Measurements from ENCODE around the gene TPCN2.
A peak's percentile ranks its signal among the peaks of the same experiment; 100 is the strongest.

Gene TPCN2

GRCh38 chr11:69155302-69156234, 106.8 kb downstream of the TPCN2 start, which contains the start of gene SMIM38:
TSS of gene SMIM38 (plus strand) at chr11:69155935. CDS start at chr11:69157847, 1,912 bp downstream.
- TF ChIP-seq, protein P1, sequence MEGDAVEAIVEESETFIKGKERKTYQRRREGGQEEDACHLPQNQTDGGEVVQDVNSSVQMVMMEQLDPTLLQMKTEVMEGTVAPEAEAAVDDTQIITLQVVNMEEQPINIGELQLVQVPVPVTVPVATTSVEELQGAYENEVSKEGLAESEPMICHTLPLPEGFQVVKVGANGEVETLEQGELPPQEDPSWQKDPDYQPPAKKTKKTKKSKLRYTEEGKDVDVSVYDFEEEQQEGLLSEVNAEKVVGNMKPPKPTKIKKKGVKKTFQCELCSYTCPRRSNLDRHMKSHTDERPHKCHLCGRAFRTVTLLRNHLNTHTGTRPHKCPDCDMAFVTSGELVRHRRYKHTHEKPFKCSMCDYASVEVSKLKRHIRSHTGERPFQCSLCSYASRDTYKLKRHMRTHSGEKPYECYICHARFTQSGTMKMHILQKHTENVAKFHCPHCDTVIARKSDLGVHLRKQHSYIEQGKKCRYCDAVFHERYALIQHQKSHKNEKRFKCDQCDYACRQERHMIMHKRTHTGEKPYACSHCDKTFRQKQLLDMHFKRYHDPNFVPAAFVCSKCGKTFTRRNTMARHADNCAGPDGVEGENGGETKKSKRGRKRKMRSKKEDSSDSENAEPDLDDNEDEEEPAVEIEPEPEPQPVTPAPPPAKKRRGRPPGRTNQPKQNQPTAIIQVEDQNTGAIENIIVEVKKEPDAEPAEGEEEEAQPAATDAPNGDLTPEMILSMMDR (IDR thresholded peaks at IDR 0.05; ENCODE audit: extremely low read depth, insufficient read depth, missing control alignments), result no peak

DNA sequence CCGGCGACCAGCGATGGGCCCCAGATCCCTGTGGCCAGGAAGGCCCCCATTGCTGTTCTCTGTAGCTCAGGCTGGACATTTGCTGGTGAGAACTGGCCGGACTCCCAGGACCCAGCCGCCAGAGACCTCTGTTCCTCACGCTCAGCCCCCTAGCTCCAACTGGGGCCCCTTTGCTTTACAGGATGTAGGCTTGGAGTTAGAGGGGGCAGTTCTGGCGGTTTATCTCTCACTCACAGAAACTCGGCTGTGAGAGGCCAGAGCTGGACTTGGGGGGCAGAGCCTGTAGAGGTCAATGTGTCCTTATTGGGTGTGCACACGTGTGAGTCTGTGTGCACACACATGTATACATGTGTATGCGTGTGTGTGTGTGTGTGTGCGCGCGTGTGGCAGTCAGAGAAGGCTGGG, 107.5 kb downstream of the TPCN2 start:
- TF ChIP-seq, protein P1 (IDR thresholded peaks at IDR 0.05; ENCODE audit: extremely low read depth, insufficient read depth, missing control alignments), result no peak
- peak; percentile 39 for DNase-seq (ENCODE audit: low spot score)
- in situ Hi-C loops (cut with MboI; ENCODE audit: low pct_unique_long_range_greater_than_20kb, low sequenced_read_pairs, unreplicated experiment), result no loop called here

More at GRCh38 chr11:69155302-69156234, 106.8 kb downstream of the TPCN2 start, which contains the start of gene SMIM38:
- in situ Hi-C loops (cut with MboI; ENCODE audit: low pct_unique_long_range_greater_than_20kb, low sequenced_read_pairs, unreplicated experiment), result no loop called here
- peak; percentile 81 for DNase-seq (ENCODE audit: low spot score)

DNA sequence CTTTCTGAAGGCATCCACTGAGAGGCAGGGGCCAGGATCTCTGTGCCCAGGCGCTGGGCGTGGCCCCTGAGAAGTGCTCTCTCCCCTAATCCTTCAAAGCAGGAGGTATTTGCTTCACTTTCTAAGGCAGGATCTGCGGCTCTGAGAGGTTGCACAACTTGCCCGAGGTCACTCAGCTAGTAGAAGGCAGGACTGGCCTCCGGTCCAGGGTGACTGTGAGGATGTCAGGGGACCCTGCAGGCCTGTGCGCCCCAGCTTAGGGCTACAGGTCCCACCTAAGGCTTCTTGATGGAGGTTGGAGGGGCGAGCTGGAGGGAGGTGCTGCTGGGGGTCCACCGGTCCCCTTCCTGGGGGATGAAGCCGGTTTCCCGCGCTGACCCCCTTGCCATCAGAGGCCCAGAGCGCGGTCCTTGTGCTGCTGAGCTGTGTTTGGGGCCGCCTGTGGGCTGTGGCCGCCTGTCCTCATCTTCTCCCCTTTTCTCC, 108.0 kb downstream of the TPCN2 start:
- in situ Hi-C loops (cut with MboI; ENCODE audit: low pct_unique_long_range_greater_than_20kb, low sequenced_read_pairs, unreplicated experiment), result no loop called here
- DNase-seq (ENCODE audit: low spot score), result peak; percentile 40
- TF ChIP-seq, protein P1 (IDR thresholded peaks at IDR 0.05; ENCODE audit: extremely low read depth, insufficient read depth, missing control alignments), result no peak

DNA sequence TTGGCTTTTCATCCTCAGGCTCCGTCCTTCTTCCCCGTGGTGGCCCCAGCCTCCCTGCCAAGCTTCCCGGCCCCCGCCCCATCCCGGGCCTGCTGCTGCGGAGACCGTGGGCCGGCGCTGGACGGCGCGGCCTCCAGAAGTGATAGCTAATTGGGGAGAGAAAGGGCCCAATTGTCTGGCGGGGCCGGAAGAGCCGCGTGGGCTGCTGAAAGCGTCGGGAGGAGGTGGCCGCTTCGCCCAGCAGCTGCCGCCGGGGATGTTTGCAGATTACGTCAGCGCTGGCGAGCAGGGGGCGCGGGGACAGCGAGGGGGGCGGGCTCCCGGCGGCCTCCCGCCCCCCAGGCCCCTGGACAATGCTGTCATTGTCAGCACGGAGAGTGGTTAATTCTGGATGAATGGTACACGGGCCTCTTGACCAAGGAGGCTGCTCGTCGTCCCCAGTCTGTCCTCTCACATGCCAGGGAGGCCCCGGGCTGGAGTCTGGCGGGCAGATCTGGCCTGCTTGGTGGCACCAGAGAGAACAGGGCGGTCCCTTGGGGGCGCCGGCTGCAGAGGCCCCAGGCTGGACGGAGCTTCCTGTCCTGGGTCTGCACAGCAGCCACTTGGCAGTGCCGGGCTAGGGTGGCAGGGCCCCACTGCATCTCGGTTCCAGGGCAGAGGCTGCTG, 108.6 kb downstream of the TPCN2 start:
- in situ Hi-C loops (cut with MboI; ENCODE audit: low pct_unique_long_range_greater_than_20kb, low sequenced_read_pairs, unreplicated experiment), result no loop called here
- TF ChIP-seq, protein P1 (IDR thresholded peaks at IDR 0.05; ENCODE audit: extremely low read depth, insufficient read depth, missing control alignments), result no peak
- peak; percentile 84 for DNase-seq (ENCODE audit: low spot score)

GRCh38 chr11:69157822-69158231, 109.1 kb downstream of the TPCN2 start:
- in situ Hi-C loops (cut with MboI; ENCODE audit: low pct_unique_long_range_greater_than_20kb, low sequenced_read_pairs, unreplicated experiment), result no loop called here
- TF ChIP-seq, protein P1 (IDR thresholded peaks at IDR 0.05; ENCODE audit: extremely low read depth, insufficient read depth, missing control alignments), result no peak
- DNase-seq (ENCODE audit: low spot score), result no peak

GRCh38 chr11:69158301-69159149, 109.8 kb downstream of the TPCN2 start:
- in situ Hi-C loops (cut with MboI; ENCODE audit: low pct_unique_long_range_greater_than_20kb, low sequenced_read_pairs, unreplicated experiment), result no loop called here
- TF ChIP-seq, protein P1 (IDR thresholded peaks at IDR 0.05; ENCODE audit: extremely low read depth, insufficient read depth, missing control alignments), result no peak
- no peak for DNase-seq (ENCODE audit: low spot score)

Data from GM13977 (cell line).